NCI-H2029 (cell line): ENCODE measurements around the gene VTI1A.
"Not testable (repeated sequence)": the region's sequence is repeated elsewhere in the genome, so short reads cannot be mapped to it uniquely, and the experiment has no call there.

ENCODE experiments used
- DNase-seq: peaks from one replicate; lab custom pipeline; 2025; lab: John Stamatoyannopoulos, UW

Gene VTI1A

DNA sequence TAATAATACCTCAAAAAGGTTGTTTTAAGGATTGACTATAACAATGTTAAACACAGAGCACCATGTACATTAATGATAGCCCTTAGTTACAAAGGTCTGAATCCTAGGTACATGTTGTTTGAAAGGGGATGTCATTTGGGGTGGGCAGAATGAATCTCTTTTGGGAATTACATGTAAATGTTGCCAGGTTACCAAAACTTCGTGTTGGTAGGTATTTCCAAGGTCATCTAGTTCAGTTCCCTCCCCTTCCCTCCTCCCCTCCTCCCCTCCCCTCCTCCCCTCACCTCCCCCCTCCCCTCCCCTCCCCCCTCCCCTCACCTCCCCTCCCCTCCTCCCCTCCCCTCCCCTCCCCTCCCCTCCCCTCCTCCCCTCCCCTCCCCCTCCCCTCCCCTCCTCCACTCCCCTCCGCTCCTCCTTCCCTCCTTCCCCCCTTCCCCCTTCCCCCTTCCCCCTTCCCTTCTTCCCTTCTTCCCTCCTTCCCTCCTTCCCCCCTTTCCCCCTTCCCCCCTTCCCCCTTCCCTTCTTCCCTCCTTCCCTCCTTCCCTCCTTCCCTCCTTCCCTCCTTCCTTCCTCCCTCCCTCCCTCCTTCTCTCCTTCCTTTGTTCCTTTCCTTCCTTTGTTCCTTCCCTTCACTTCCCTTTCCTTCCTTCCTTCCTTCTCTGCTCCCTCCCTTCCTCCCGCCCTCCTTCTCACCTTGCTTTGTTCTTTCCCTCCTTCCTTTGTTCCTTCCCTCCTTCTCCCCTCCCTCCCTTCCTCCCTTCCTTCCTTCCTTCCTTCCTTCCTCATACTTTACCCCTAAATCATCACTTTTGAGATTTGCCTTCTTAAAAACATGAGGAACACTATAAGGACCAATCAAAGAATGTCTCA lies 8.1 kb downstream of the VTI1A start:
- DNase-seq = no peak

DNA sequence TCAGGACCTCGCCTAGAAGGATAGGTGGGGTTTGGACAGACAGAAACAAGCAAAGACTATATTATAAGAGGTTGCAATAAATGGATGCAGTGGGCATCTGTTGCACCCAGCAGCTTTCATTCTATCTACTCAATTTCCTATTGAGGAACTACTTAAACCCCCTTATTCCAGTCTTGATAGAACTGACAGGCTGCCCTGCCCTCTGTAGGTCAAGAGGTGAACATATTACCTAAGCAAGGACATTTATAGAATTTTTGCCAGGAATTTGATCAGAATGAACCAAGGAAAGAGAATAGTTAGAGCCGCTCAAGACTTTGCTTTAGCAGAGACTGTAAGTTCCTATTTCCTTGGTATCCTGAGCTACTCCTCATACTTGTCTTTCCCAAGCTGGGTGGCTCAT lies 9.5 kb downstream of the VTI1A start:
- no peak for DNase-seq

DNA sequence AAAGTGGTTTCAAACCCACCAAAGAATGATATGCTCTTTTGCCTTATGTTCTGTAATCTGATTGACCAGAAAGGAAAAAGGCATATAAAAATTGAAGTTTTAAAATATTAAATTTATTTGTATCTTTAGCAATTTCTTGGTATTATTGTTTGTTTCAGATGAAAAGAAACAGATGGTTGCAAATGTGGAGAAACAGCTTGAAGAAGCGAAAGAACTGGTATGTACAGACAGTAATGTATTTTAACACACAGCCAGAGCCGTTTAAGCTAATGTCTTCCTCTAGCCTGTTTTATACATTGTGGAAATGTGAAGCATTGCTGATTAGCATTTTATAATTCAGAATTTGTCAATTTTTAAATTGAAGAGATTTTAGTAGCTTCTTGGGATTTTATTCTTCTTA lies 13.4 kb downstream of the VTI1A start:
- no peak for DNase-seq

DNA sequence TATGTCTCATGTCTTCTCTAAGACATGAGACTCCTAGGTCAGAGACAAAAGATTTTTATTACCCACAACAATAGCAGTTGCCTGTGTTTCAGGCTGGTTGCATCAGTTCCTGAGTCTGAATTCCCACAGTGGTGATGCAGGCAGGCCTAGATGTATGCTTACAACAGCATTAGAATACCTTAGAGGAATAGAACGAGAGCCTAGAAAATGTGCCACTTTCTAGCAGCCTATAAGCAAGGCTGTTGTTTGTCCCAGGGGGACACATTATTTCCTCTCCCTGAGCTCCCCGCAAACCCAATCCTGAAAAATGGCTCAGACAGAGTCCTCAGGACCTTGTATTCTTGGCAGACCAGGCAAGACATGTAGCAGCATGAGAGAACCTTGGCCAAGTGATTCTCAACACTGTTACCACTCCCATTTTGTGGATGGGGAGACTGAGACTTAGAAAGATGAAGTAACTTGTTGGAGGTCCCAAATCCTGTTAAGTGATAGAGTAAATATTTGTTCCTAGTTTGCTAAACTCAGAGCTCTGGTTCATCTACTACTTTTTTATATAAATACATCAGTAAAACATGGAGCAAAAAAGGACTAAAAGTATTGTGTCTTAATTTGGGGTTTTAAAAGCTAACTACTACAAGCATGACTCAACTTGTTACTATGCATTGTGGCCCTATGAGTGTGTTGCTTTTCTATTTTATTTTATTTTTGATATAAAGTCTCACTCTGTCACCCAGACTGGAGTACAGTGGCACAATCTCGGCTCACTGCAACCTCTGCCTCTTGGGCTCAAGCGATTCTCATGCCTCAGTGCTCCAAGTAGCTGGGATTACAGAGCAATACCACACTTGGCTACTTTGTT lies 14.2 kb downstream of the VTI1A start:
- DNase-seq = no peak

DNA sequence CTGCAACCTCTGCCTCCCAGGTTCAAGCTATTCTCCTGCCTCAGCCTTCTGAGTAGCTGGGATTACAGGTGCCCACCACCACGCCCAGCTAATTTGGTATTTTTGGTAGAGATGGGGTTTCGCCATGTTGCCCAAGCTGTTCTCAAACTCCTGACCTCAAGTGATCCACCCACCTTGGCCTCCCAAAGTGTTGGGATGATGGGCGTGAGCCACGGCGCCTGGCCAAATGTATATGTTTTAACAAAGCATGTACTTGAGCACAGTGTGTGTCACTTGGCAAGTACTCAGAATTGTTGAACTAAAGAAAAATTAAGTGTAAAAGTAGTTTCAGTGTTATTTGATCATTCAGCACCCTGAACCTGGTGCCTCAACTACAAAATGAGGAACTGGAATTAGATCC lies 17.1 kb downstream of the VTI1A start:
- not testable (repeated sequence) for DNase-seq

DNA sequence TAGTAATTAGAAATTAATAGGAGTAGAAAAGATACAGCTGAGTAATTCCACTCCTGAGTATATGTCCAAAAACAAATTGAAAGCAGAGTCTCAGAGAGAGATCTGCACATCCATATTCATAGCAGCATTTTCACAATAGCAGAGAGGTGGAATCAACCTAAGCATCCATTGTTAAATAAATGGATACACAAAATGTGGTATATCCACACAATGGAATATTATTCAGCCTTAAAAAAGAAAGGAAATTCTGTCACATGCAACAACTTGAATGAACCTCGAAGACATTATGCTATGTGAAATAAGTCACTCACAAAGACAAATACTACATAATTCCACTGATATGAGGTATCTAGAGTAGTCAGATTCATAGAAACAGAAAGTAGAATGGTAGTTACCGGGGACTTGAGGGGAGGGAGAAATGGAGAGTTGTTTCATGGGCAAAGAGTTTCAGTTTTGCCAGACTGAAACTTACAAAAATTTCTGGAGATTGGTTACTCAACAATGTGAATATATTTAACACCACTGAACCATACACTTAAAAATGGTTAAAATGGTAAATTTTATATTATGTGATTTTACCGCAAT lies 18.4 kb downstream of the VTI1A start:
- no peak for DNase-seq

DNA sequence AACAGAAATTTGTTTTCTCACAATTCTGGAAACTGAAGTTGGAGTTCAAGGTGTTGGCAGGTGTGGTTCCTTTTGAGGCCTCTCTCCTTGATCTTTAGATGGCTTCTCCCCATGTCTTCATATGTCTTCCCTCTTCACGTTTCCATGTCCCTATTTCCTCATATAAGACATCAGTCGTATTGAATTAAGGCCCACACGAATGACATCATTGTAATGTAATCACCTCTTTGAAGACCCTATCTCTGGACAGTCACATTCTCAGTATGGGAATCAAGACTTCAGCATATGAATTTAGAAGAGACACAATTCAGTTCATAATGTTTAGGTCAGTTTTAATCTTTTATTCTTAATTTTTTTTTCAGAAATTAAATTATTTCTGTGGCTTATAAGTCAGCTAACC lies 19.8 kb downstream of the VTI1A start:
- DNase-seq = no peak

DNA sequence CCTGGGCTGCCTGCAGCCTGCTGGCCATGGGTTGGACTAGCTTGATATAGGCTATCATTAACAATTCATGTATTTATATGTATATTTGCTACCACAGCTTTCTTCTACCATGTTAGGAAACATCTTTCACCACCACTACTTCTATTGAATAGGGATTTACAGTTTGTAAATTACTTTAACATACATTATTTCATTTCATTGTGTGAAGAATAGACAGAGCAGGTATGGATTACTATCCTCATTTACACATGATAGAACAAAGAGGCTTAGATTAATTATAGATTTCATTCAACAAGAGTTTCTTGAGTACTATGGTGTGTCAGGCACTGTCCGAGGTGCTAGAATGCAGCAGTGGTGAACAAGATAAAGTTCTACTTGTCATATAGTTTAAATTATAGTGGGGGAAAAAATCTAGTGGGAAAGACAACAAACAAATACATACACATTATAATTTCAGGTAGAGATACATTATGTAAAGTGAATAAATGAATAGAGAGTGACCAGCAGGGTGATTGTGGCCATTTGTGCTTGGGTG lies 20.6 kb downstream of the VTI1A start:
- no peak for DNase-seq

DNA sequence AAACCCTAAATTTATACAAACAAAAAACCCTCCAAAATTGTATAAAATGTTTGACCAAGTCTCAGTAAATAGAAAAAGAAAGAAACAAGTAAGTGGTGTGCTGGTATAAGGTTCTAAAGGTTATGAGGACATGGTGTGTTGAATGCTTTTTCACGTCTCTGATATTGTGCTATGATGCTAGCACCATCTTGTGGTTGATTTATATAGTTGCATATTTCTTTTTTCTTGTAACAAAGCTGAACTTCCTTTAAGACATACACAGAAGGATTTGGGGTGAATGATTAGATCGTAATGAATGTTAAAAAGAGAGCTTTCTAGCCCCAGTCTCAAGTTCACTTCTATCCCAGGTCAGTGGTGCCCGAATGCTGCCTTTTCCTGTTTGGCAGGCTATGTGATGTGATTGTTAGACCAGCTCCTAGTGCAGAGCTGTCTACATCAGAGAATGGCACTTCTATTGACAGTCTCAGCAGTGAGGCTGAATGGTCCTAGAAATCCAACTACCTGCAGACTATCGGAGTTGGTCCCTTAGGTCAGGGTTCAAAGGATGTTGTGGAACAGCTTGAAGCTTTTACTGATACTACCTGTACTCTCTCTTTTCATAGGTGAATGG lies 25.0 kb downstream of the VTI1A start:
- DNase-seq = no peak

DNA sequence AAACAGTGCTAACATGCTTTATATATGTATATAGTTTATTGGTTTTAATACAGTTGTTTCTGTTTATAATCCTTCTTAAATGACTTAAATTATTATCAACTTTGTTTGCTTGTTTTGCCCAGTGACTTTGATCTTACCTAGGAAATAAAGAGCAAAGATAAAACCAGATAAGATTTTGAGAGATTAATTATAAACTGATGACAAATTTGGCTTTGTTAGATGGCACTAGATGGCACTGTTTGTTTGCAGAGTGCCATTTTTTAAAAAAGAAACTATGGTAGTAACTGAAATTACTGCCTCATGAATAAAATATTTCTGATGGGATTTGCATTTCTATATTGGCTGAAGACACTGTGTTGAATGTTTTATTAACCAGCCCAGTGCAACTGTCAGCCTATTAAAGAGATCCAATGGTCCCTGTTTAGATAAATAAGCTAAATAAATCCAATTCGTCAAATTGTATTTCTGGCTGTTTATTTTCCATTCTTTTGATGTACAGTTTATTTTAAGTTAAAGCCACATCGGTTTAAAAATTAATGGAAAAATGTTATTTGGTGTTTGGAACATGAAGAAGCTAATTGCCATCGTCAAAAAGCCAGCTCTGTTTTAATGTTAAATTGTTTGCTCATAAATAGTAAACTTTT lies 28.7 kb downstream of the VTI1A start:
- no peak for DNase-seq

DNA sequence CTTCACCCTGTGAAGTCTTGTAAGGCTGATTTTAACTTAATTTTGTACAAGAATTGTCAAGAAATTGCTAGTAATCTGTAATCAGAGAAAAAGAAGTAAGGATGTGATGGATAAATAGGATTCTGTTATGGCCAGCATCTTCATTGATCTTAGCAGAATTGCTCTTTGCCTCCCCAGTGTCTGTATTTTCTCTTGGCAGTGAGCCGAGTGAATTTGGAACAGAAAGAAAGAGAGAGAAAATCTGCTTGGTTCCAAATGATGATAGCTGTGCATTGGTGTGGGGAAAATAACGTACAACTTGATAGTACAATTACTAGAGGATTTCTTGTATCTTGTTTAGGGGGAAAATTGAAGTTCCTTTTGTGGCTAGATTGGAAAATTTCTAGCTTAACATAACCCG lies 34.6 kb downstream of the VTI1A start:
- DNase-seq = no peak

DNA sequence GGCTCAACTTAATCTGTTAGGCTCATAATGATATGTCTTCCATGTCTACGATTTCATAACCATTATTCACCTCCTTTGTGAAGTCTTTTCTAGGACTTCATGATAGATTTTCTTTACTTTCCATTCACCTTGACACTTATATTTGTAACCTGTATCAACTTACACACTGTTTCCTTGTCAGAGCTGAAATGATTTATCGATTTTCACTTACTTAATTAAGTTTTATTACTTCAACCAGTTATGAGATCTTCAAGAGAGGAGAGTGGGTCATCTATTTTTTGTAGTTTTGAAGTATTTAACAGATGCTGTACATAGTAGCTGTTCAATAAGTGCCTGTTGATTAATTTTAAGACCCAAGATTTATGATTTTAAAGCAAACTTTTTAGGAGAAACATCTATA lies 37.4 kb downstream of the VTI1A start:
- DNase-seq = no peak

DNA sequence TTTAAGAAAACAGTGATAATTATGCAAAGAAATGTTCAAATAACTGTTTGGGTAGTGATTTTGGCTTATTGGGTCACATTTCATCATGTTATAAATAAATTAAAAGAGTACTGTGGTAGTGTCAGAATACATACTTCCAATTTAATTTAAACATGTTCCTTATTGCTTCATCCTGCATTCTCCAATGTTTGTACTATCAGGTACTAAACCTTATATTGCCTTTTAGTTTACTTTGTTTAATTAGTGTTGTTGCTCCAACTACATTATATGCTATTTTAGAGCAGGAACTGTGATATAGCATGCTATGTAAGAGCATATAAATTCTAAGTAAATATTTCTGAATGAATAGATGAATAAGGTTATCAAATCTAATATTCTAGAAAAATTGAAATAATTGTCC lies 40.9 kb downstream of the VTI1A start:
- DNase-seq = no peak

DNA sequence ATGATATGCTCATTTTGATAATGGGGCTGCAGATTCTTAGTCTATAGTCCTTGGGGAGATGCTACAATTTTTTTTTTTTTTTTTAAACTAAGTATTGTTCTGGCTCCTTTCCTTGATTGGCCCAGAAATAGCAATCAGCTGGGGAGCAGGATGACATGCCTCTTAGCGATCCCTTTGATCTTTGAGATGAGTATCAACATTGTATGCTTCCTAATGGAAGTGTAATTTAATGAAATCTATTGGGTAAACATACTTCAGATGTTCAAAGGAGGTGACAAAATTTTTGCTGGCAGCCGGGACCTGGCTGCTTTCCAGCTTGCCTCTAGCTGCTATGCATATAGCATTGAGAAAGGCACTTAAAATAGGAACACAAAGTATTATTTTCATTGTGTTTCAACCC lies 43.5 kb downstream of the VTI1A start:
- peak; percentile 34 for DNase-seq

DNA sequence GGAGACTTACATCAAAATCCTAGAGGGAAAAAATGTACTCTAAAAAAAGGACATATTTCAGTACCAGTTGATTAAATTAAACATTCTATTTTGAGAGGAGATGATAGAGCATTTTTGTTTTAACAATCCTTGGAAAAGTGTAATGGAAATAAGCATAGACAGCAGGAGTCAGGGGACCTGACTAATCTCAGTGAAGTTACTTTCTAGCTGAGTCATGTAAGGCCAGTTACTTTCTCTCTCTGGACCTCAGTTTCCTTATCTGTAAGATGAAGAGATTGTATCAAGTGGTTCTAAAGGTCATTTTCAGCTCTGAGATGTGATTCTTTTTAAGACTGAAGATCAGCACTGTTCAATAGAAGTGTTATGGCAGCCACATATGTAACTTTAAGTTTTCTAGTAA lies 44.1 kb downstream of the VTI1A start:
- no peak for DNase-seq

DNA sequence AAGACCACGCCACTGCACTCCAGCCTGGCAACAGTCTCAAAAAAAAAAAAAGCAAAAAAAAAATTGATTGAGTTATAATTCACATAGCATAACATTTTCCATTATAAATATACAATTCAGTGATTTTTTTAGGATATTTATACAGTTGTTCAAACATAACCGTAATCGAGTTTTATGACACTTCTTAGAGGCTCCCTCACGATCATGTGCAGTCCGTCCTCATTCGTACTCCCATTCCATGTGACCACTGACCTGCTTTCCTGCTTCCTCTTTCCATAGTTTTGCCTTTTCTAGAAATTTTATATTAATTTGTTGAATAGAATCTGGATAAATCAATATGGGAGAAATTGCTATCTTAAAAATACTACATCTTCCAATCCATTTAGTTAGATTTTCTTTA lies 45.7 kb downstream of the VTI1A start:
- DNase-seq = no peak

DNA sequence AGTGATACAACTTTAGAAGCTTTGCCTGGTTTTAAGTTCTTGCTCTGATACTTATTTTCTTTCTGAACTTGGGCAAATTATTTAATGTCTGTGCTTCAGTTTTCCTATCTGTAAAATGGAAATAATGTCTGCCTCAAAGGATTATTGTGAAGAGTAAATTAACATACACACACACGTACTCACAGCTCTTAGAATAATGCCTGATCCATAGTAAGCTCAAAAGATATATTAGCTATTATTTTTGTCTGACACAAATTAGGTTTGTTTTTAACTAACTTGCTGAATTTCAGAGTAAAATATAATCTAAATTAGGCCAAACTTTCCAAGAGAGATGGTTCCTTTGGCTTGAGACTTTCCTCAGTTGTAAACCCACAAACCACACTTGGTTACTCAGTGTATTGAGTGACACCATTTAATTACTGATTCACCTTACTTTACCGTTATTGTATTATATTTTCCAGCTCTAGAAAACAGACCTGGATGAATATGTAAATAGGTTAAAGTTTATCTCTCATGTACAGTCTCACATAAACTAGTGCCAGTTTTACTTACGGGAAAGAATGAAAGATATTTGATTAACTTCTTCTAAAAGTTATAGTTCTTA lies 50.4 kb downstream of the VTI1A start:
- DNase-seq = no peak

DNA sequence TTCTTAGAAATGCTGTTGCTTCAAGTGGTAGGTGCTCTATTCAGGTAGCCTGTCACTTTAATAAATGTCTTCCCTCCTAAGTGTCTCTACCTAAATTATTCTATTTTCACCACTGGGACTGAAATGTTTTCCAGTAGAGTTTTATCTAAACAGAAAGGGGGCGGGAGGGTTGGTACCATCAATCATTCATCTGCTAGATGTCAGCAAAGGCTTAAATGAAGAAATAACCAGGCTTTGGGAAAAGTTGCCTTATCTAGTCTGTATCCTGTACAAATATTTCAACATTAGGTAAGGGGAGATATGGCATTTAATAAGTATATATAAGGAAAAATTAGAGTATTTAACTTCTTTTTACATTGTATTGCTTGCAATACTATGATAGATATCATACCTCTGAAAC lies 51.8 kb downstream of the VTI1A start:
- no peak for DNase-seq

DNA sequence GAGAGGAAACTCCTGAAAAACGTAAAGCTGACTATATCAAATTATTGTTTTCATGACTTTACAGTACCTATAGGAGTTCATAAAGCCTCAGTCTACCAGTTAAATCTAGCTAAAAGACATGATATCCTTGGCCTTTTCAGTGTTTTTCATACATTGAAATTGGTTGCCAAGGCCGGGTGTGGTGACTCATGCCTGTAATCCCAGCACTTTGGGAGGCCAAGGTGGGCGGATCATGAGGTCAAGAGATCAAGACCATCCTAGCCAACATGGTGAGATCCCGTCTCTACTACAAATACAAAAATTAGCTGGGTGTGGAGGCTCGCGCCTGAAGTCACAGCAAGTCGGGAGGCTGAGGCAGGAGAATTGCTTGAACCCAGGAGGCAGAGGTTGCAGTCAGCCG lies 53.0 kb downstream of the VTI1A start:
- not testable (repeated sequence) for DNase-seq

DNA sequence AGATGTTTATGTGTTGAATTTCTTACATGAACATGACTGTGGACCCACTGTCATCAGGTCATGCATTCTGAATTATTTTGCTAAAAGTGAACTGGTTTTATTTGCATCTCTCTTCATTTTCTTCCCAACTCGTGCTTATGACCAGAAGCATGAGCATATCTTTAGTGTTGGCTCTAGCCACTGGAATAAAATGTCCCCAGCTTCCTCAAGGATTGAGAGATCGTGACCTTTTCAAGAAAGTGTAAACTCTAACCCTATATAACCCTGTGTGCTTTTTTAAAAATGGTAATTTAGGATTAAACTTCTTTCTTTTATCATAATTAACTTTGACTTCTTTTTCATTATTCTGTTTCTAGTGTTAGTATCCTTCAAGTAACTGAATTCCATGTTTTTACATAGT lies 55.5 kb downstream of the VTI1A start:
- no peak for DNase-seq

DNA sequence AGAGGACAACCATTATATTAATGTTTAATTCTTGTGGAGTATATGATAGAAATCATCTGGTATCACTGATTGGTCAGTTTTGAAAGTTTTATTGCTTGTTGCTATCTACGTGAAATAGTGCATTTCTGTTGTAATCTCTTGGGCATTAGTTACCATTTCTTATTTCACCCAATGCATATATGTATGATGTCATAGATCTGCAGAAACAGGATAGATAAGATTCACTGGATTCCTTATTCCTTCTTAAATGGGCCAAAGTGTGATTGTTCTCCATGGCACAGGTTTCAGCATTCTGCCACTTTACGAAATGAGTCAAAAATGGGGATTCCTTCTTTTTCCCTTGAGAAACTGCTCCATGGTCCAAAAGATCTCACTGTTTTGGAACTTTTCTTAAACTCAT lies 56.6 kb downstream of the VTI1A start:
- DNase-seq = no peak
